Thyroid gland (tissue), 4 donors: ENCODE data around the gene VGLL4. TPM values are rescaled to one million over a fixed set of nuclear protein-coding genes. Genes with fewer than 3 reads are reported as not detected.

ENCODE experiments used
- DNase-seq, 2 donors: peaks; one replicate each; pipeline ENCODE4 v3.0.0-alpha.2; 2019
- H3K27ac ChIP-seq, 3 donors: fragments of 200-600 bp; sonication (generic); 1 replicate in 2 of 3; 2 replicates in 1 of 3; pipeline ENCODE4 v1.5.1; 2016 to 2019; ENCODE audit warnings: mild to moderate bottlenecking in 1 of 3, moderate library complexity in 1 of 3
- H3K27me3 ChIP-seq: fragments of 200-600 bp; sonication (generic); one replicate; pipeline ENCODE4 v1.5.1; 2019
- H3K36me3 ChIP-seq, 2 donors: fragments of 200-600 bp; sonication (generic); one replicate each; pipeline ENCODE4 v1.5.1; 2016 to 2019
- H3K4me1 ChIP-seq, 2 donors: fragments of 200-600 bp; sonication (generic); one replicate each; pipeline ENCODE4 v1.5.1; 2017 to 2019
- H3K4me3 ChIP-seq, 3 donors: fragments of 200-600 bp; sonication (generic); replicated peaks in 1 of 3; 1 replicate in 2 of 3; 2 replicates in 1 of 3; pipeline ENCODE4 v1.5.1; 2016; ENCODE audit warnings: mild to moderate bottlenecking in 1 of 3
- H3K9me3 ChIP-seq: fragments of 200-600 bp; sonication (generic); one replicate; pipeline ENCODE4 v1.5.1; 2017
- CTCF ChIP-seq, 6 experiments: fragments of 200-600 bp in 3 of 6; fragments of 450-650 bp in 3 of 6; sonication (generic) in 3 of 6; IDR thresholded peaks; one replicate each; pipeline ENCODE4 v1.5.1; 2016 to 2019; ENCODE audit warnings: antibody characterized with exemption in 6 of 6, mild to moderate bottlenecking in 2 of 6, inconsistent platforms in 1 of 6, moderate library complexity in 1 of 6
- POLR2A ChIP-seq, 2 donors: fragments of 450-650 bp; IDR thresholded peaks; one replicate each; pipeline ENCODE4 v1.6.1; 2017; ENCODE audit warnings: antibody characterized with exemption in 2 of 2, mild to moderate bottlenecking in 2 of 2, moderate library complexity in 1 of 2
- WGBS, 2 donors: methylation state at CpG; one replicate each; pipeline ENCODE4 v1.1.5; 2017; 5-methylcytosine and 5-hydroxymethylcytosine counted together
- intact Hi-C: fragments of 100-400 bp; cut with DNase I; formaldehyde crosslinking; loops from one replicate; pipeline ENCODE4 v1.15.1; 2023
- total RNA-seq, 4 donors: library from RNA; depleted of rRNA; stranded (reverse); fragments of >200 nt; gene quantifications; one replicate each; pipeline ENCODE4 v1.2.3, GENCODE V29; 2016

Gene VGLL4
- total RNA-seq, 4 donors from 2014 or later, result 96.0 to 142 (median 131) TPM

GRCh38 chr3:11555211-11555782 is 88.4 kb downstream of the VGLL4 start:
- no peak for DNase-seq
- TF ChIP-seq CTCF (IDR thresholded peaks at IDR 0.05) (no peak), POLR2A (IDR thresholded peaks at IDR 0.05) (no peak)
- Histone ChIP-seq H3K9me3 (no peaks in the 10 kb centered on the region), H3K27me3 (no peaks in the 10 kb centered on the region), H3K4me3 (no peak overlapping the region), H3K36me3 (peaks cover 11 to 13% of the 10 kb centered on the region in 2 donors), H3K4me1 (peaks cover 26 to 63% of the 10 kb centered on the region in 2 donors), H3K27ac (peak overlapping the region; percentile 59 to 83 (median 68))
- 80 to 96% methylated on average over 2 to 12 of the region's 13 CpGs for WGBS, 2 donors
- intact Hi-C loops, result no loop called here

- H3K36me3 ChIP-seq, result peaks cover 11 to 13% of the 10 kb centered on the region in 2 donors
- H3K27me3 ChIP-seq, result no peaks in the 10 kb centered on the region
- DNase-seq, result no peak
These were observed 89.0 kb downstream of the VGLL4 start for GRCh38 chr3:11554666-11555065.

DNA sequence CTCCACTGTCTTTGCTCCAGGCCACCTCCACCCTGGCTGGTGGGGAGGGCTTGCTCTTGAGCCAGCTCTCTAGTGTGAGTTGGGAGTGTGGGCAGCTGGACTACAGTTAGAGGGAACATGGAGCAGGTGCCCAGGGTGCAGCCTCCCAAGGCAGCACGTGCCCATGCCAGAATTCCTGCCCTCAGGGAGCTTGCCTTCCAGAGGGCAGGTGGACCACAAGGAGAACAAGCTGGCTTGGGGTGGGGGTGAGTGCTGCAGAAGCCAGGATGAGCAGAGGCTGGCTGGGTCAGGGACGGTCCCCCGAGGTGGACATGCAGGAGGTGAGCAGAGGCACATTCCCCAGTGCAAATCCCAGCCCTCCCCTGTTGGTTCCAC is 89.5 kb downstream of the VGLL4 start:
- TF ChIP-seq CTCF (IDR thresholded peaks at IDR 0.05) (no peak), POLR2A (IDR thresholded peaks at IDR 0.05) (no peak)
- Histone ChIP-seq H3K4me3 (no peak overlapping the region), H3K9me3 (no peaks in the 10 kb centered on the region), H3K4me1 (peaks cover 36 to 68% of the 10 kb centered on the region in 2 donors), H3K27ac (peak overlapping the region; percentile 12 to 61 (median 59)), H3K36me3 (peaks cover 8 to 13% of the 10 kb centered on the region in 2 donors), H3K27me3 (no peaks in the 10 kb centered on the region)
- intact Hi-C loops, result no loop called here
- WGBS, 2 donors, result 93 to 98% methylated on average over 3 of the region's 3 CpGs
- DNase-seq, result no peak

More at GRCh38 chr3:11554666-11555065, 89.0 kb downstream of the VGLL4 start:
- 94 to 100% methylated on average over 7 to 12 of the region's 12 CpGs for WGBS, 2 donors
- H3K4me1 ChIP-seq, result peaks cover 32 to 63% of the 10 kb centered on the region in 2 donors
- peak overlapping the region in 2 of 3 donors; percentile 59 to 83 for H3K27ac ChIP-seq
- intact Hi-C loops, result no loop called here
- TF ChIP-seq POLR2A (IDR thresholded peaks at IDR 0.05), result no peak
- no peak for TF ChIP-seq CTCF (IDR thresholded peaks at IDR 0.05)
- H3K4me3 ChIP-seq, result no peak overlapping the region
- H3K9me3 ChIP-seq, result no peaks in the 10 kb centered on the region

DNA sequence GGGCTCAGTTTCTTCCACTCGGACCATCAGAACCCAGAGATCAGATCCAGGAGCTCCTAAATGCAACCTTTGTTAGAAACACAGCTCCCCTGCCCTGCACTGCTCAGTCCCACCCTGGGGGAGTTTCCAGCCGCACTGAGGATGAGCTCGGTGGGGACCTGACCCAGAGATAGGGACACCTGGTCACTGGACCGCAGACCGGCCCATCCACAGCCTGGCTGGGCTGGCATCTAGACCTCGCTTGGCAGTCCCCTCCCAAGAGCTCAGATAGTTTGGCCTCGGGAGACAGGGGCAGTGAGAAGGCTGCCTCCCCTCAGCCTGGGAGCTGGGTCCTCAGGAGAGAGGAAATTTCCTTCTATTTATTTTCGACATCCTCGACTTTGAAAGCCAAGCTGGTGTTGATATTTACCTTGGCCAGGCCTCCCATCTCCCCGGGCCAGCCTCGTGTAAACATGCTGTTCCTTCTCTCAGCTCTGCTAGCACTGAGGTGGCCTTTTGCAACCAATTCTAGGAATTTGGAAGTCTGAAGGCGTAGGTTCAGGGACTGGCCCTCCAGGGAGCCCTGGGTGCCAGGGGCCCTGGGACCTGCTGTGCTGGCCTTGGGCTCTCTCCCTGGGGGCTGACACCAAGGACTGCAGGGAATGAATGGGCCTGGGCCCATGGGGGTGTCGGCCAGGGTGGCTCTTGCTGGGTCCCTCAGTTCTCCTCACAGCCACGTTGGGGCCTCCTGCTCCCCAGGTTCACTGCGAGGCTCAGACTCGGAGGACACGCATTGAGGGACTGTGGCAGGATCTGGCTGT is 90.1 kb downstream of the VGLL4 start:
- TF ChIP-seq POLR2A (IDR thresholded peaks at IDR 0.05) (no peak), CTCF (IDR thresholded peaks at IDR 0.05) (no peak)
- H3K4me3 ChIP-seq, result no peak overlapping the region
- 78 to 80% methylated on average over 15 to 17 of the region's 17 CpGs for WGBS, 2 donors

More for the DNA sequence above, 90.1 kb downstream of the VGLL4 start:
- H3K27me3 ChIP-seq, result no peaks in the 10 kb centered on the region
- H3K27ac ChIP-seq, result peak overlapping the region; percentile 12 to 61 (median 59)
- intact Hi-C loops, result no loop called here
- H3K4me1 ChIP-seq, result peaks cover 42 to 74% of the 10 kb centered on the region in 2 donors
- peaks cover 2 to 13% of the 10 kb centered on the region in 2 donors for H3K36me3 ChIP-seq
- H3K9me3 ChIP-seq, result no peaks in the 10 kb centered on the region
- no peak for DNase-seq
